Mammary epithelial cell (primary cell): ENCODE data around the gene ILDR2.

Source experiments
- CTCF ChIP-seq, 2 donors: IDR thresholded peaks in 1 of 2; conservative IDR thresholded peaks in 1 of 2; 2 replicates each; pipeline ENCODE4 v1.5.1; 2011 to 2012; ENCODE audit warnings: inconsistent platforms in 2 of 2, low read length in 2 of 2, mild to moderate bottlenecking in 2 of 2, control low read depth in 1 of 2, low read depth in 1 of 2; ENCODE audit not compliant: insufficient read depth in 1 of 2; ENCODE audit errors: extremely low read depth in 1 of 2
- EZH2 ChIP-seq: IDR thresholded peaks from 2 replicates; pipeline ENCODE4 v1.6.1; 2012; ENCODE audit warnings: low read length, inconsistent platforms, borderline replicate concordance

- no peak for TF ChIP-seq CTCF (conservative IDR thresholded peaks at IDR 0.05 in 1 of 2, IDR thresholded peaks at IDR 0.05 in 1 of 2; ENCODE audit: extremely low read depth in 1 of 2, insufficient read depth in 1 of 2, low read depth in 1 of 2, low read length in 2 of 2)
- TF ChIP-seq EZH2: no peak
These were observed 99.4 kb downstream of the ILDR2 start, which contains the start of gene TADA1 for GRCh38 chr1:166875734-166876539.
